Right atrium auricular region (tissue), 2 donors: ENCODE results near the gene RASSF9. TPM values are rescaled to one million over a fixed set of nuclear protein-coding genes. Genes with fewer than 3 reads are reported as not detected.

ENCODE experiments used
- DNase-seq: peaks from one replicate; pipeline ENCODE4 v3.0.0-alpha.2; 2019; ENCODE audit warnings: low spot score
- H3K27ac ChIP-seq, 2 donors: fragments of 200-600 bp; sonication (generic); 1 replicate in 1 of 2; 2 replicates in 1 of 2; pipeline ENCODE4 v1.5.1; 2016 to 2019
- H3K27me3 ChIP-seq, 2 donors: fragments of 200-600 bp; sonication (generic); one replicate each; pipeline versions ENCODE4 v1.5.1 to v1.6.0; 2017 to 2019
- H3K36me3 ChIP-seq: fragments of 200-600 bp; sonication (generic); one replicate; pipeline ENCODE4 v1.5.1; 2016
- H3K4me1 ChIP-seq, 2 donors: fragments of 200-600 bp; sonication (generic); one replicate each; pipeline versions ENCODE4 v1.5.1 to v1.6.0; 2017 to 2019
- H3K4me3 ChIP-seq, 2 donors: fragments of 200-600 bp; sonication (generic); 1 replicate in 1 of 2; 2 replicates in 1 of 2; pipeline ENCODE4 v1.5.1; 2017 to 2019; ENCODE audit warnings: mild to moderate bottlenecking in 1 of 2, moderate library complexity in 1 of 2
- H3K9me3 ChIP-seq, 2 donors: fragments of 200-600 bp; sonication (generic); one replicate each; pipeline ENCODE4 v1.5.1; 2019
- total RNA-seq, 2 donors: library from RNA; depleted of rRNA; stranded (reverse); fragments of >200 nt; gene quantifications; one replicate each; pipeline ENCODE4 v1.1.0, GENCODE V29; 2016
- TF ChIP-seq, protein P1 (sequence below), 2 donors: fragments of 200-600 bp; sonication (generic); IDR thresholded peaks; one replicate each; pipeline ENCODE4 v1.5.1; 2019; ENCODE audit warnings: antibody characterized with exemption in 2 of 2

RASSF9 gene
- total RNA-seq, 2 donors from 2014 or later: 2.2 to 2.9 TPM

DNA sequence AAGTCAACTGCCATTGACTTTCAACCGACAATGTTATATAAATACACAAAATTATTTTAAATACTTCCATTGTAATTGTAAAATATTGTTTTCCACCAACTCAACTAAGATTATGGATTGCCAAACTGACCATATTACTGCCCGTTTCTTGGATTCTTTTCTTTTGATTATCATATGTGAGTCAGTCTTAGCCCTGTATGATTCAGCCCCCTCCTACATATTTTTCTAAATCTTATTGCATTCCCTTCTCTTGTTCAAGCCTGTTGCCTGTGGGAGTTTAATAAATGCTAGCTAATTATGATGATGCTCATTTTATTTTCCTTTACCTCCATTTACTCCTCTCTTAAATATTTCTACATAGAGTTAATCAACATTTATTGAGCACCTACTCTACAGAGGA lies 6.8 kb downstream of the RASSF9 start:
- Histone ChIP-seq H3K36me3 (no peaks in the 10 kb centered on the region), H3K4me3 (no peak overlapping the region), H3K27ac (no peak overlapping the region), H3K4me1 (no peaks in the 10 kb centered on the region), H3K27me3 (no peaks in the 10 kb centered on the region), H3K9me3 (no peaks in the 10 kb centered on the region)
- TF ChIP-seq, protein P1, sequence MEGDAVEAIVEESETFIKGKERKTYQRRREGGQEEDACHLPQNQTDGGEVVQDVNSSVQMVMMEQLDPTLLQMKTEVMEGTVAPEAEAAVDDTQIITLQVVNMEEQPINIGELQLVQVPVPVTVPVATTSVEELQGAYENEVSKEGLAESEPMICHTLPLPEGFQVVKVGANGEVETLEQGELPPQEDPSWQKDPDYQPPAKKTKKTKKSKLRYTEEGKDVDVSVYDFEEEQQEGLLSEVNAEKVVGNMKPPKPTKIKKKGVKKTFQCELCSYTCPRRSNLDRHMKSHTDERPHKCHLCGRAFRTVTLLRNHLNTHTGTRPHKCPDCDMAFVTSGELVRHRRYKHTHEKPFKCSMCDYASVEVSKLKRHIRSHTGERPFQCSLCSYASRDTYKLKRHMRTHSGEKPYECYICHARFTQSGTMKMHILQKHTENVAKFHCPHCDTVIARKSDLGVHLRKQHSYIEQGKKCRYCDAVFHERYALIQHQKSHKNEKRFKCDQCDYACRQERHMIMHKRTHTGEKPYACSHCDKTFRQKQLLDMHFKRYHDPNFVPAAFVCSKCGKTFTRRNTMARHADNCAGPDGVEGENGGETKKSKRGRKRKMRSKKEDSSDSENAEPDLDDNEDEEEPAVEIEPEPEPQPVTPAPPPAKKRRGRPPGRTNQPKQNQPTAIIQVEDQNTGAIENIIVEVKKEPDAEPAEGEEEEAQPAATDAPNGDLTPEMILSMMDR (IDR thresholded peaks at IDR 0.05): no peak
- no peak for DNase-seq

DNA sequence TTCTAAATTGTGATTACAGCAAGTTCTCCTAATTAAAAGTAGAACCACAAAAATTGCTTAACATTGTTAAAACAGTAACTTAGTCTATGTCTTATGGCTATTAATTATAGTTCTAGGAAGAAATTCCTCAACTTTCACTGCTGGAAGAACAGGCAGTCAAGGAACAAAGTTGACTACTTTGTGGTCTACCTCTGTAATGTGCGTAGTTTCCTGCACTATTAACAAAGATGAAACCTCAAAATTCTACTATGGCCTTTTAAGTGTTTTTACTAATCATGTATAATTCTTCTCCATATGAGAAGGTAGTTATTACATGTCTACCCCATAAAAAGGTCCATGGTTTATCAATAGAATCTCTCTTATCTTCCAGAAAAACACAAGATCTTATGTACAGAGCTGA lies 7.6 kb downstream of the RASSF9 start:
- no peaks in the 10 kb centered on the region for H3K27me3 ChIP-seq
- no peaks in the 10 kb centered on the region for H3K9me3 ChIP-seq
- TF ChIP-seq, protein P1 (IDR thresholded peaks at IDR 0.05): no peak
- no peak overlapping the region for H3K27ac ChIP-seq
- no peak overlapping the region for H3K4me3 ChIP-seq
- DNase-seq: no peak
- H3K4me1 ChIP-seq: no peaks in the 10 kb centered on the region
- no peaks in the 10 kb centered on the region for H3K36me3 ChIP-seq

DNA sequence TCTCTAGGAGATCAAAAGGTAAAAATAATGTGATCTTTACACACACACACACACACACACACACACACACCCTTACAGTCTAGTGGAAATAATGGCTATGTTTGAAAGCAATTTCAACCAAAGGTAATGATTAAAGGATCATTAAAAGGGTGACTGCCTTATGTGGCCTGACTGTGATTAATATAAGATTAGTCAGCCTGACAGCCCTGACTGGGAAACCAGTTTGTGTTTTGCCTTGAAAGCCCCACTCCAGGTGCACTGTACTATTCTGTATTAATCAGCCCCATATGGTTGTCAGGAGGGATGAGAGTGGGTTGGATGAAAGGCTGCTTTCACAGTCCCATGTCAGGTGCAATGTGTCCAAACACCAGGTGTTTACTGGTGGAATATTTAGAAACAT lies 10.5 kb downstream of the RASSF9 start:
- Histone ChIP-seq H3K4me1 (no peaks in the 10 kb centered on the region), H3K9me3 (no peaks in the 10 kb centered on the region), H3K4me3 (no peak overlapping the region), H3K27me3 (no peaks in the 10 kb centered on the region), H3K36me3 (no peaks in the 10 kb centered on the region), H3K27ac (no peak overlapping the region)
- DNase-seq: no peak
- TF ChIP-seq, protein P1 (IDR thresholded peaks at IDR 0.05): no peak

DNA sequence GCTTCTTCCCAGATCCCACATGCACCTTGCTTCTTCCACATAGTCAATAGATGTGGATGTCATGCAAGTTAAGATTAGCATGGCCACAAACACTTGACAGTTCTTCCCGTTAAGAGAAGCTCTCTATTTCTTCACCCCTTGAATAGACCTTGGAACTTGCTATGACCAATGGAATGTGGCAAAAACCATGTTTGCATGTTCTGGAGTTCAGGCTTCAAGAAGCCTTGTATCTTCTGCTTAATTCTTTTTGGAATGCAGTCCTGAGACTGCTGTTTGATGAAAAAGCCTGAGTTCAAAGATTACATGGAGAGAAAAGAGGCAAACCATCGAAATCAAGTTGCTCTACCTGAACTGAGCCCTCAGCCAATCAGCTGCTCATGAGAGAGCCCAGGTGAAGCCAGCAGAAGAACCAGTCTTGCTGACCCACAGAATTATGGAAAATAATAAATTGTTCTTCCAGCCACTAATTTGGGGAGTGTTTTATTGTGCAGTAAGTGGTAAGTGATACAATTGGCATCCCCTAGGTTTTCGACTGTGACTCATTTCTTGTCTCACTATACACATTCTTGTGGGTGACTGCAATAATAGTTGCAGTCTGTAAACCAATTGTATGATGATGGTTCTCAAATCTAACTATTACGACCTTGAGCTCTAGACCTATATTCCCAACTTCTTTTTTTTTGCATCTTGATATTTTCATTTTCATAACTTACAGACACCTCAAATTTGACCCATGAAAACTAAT lies 12.6 kb downstream of the RASSF9 start:
- H3K4me1 ChIP-seq: no peaks in the 10 kb centered on the region
- no peak overlapping the region for H3K27ac ChIP-seq
- DNase-seq: no peak
- H3K36me3 ChIP-seq: no peaks in the 10 kb centered on the region
- H3K27me3 ChIP-seq: no peaks in the 10 kb centered on the region
- TF ChIP-seq, protein P1 (IDR thresholded peaks at IDR 0.05): no peak
- no peaks in the 10 kb centered on the region for H3K9me3 ChIP-seq
- no peak overlapping the region for H3K4me3 ChIP-seq

DNA sequence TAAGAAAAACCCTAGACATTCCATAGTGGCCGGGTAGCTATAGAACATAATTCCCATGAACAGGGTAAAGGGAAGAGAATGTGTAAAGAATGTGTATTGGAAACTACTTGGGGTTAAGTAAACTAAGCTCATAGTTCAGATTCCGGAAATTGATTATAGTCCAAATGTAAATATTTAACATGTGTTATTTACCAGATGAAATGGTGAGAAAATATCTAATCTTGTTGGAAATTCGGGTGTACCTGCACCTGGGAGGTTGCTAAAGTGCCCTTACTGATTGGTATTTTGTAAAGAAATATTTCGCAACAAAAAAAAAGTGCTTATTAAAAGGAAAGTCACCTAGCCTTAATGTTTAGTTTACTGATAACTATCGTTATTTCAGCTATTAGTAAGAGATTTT lies 14.4 kb downstream of the RASSF9 start:
- no peaks in the 10 kb centered on the region for H3K9me3 ChIP-seq
- H3K27me3 ChIP-seq: no peaks in the 10 kb centered on the region
- DNase-seq: no peak
- H3K4me1 ChIP-seq: no peaks in the 10 kb centered on the region
- TF ChIP-seq, protein P1 (IDR thresholded peaks at IDR 0.05): no peak
- H3K4me3 ChIP-seq: no peak overlapping the region
- H3K27ac ChIP-seq: no peak overlapping the region
- H3K36me3 ChIP-seq: no peaks in the 10 kb centered on the region

DNA sequence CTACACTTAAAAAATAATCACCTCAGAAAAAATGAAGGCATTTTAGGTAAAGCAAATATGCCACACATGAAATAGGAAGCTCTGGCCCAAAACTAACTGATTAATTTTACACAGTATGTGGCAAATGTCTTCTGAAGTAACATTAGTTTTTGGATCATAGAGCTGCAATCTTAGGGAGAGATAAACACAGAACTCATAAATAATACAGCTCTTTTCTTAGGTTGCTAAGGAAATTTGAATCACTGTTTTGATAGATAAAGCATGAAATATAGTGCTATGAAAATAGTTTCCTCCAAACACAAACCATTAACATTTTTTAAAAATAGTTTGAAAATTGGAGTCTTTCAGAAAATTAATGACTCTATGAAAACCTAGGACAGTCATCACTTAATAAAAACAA lies 15.0 kb downstream of the RASSF9 start:
- H3K9me3 ChIP-seq: no peaks in the 10 kb centered on the region
- no peak for DNase-seq
- H3K4me1 ChIP-seq: no peaks in the 10 kb centered on the region
- H3K36me3 ChIP-seq: no peaks in the 10 kb centered on the region
- no peak overlapping the region for H3K27ac ChIP-seq
- TF ChIP-seq, protein P1 (IDR thresholded peaks at IDR 0.05): no peak
- H3K27me3 ChIP-seq: no peaks in the 10 kb centered on the region
- H3K4me3 ChIP-seq: no peak overlapping the region
